ENCODE data around the gene STX1B.

STX1B gene

DNA sequence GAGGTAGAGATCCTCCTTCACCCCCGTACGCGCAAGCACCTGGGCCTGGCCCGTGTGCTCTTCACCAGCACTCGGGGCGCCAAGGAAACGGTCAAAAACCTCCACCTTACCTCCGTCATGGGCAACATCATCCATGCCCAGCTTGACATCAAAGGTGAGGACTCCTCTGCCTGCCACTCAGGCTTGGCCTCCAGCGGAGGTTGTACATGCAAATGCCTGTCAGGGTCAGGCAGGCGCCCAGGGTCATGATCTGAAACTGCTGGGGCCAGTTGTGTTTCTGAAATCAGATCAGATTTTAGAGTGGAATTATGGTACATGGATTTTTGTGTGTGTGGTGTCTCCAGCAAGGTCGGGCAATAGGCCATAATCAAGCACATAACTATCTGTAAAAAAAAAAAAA is 49.1 kb downstream of the STX1B start:
- Mint-ChIP-seq H3K4me3 (peak overlapping the region in 2 of 3 experiments; percentile 65 to 78), H3K9me3 (no peaks in the 10 kb centered on the region), H3K36me3 (ENCODE audit: low read depth) (peaks cover 55% of the 10 kb centered on the region), H3K27me3 (ENCODE audit: low read depth) (no peaks in the 10 kb centered on the region), H3K27ac (no peak overlapping the region), H3K4me1 (peaks cover 21% of the 10 kb centered on the region)
- TF ChIP-seq, protein P1, sequence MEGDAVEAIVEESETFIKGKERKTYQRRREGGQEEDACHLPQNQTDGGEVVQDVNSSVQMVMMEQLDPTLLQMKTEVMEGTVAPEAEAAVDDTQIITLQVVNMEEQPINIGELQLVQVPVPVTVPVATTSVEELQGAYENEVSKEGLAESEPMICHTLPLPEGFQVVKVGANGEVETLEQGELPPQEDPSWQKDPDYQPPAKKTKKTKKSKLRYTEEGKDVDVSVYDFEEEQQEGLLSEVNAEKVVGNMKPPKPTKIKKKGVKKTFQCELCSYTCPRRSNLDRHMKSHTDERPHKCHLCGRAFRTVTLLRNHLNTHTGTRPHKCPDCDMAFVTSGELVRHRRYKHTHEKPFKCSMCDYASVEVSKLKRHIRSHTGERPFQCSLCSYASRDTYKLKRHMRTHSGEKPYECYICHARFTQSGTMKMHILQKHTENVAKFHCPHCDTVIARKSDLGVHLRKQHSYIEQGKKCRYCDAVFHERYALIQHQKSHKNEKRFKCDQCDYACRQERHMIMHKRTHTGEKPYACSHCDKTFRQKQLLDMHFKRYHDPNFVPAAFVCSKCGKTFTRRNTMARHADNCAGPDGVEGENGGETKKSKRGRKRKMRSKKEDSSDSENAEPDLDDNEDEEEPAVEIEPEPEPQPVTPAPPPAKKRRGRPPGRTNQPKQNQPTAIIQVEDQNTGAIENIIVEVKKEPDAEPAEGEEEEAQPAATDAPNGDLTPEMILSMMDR (IDR thresholded peaks at IDR 0.05; ENCODE audit: unreplicated experiment in 3 of 3), result no peak

DNA sequence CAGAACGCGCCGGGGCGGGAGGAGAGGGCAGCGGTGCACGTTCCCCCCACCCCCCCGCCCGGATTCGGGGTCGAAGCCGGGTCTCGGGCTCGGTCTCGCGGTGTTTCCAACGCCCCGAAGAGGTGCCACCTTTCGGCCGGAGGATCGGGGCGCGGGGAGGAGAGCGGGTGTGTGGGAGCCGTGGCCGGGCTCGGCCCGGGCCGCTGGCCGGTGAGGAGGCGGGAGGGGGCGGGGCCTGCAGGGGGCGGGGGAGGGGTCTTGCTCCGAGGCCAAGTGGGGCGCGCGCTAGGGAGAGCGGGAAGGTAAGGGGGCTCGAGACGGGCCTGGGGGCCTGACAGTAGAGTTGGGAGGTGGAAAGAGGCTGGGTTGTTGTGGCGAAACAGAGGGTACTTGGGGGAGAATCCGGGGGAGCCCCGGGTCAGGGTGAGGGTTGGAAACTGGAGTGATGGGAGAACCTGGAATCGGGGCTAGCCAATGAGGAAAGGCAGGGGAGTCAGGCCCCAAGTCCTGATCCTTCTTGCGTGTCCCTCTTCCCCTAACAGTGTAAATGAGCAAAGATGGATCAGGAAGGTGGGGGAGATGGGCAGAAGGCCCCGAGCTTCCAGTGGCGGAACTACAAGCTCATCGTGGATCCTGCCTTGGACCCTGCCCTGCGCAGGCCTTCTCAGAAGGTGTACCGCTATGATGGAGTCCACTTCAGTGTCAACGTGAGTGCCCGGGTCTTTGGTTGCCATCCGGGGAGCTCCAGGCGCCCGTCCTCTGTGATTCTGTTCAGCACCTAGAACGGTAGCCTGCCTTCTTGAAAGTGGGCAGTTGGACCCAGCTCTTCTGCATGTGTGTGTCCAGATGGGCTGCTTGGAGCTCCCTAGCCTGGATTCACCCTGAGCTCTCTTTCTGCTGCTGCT is 52.0 kb downstream of the STX1B start:
- TF ChIP-seq, protein P1 (IDR thresholded peaks at IDR 0.05; ENCODE audit: unreplicated experiment in 3 of 3), result no peak
- Mint-ChIP-seq H3K36me3 (ENCODE audit: low read depth) (peaks cover 35% of the 10 kb centered on the region), H3K4me1 (peaks cover 26% of the 10 kb centered on the region), H3K9me3 (no peaks in the 10 kb centered on the region), H3K27ac (peak overlapping the region; percentile 34 to 97 (median 94)), H3K27me3 (ENCODE audit: low read depth) (no peaks in the 10 kb centered on the region), H3K4me3 (peak overlapping the region; percentile 96 to 97 (median 97))

GRCh38 chr16:30957456-30958174 is 52.8 kb downstream of the STX1B start, which contains the start of gene SETD1A:
SETD1A (plus strand) TSS chr16:30957754; CDS start chr16:30958732, 978 bp downstream.
- Mint-ChIP-seq H3K4me1 (peaks cover 27% of the 10 kb centered on the region), H3K4me3 (peak within 1 kb of the TSS; percentile 97 to 98 (median 97)), H3K36me3 (ENCODE audit: low read depth) (peaks cover 28% of the 10 kb centered on the region), H3K9me3 (no peaks in the 10 kb centered on the region), H3K27me3 (ENCODE audit: low read depth) (no peaks in the 10 kb centered on the region), H3K27ac (peak within 1 kb of the TSS; percentile 100)
- TF ChIP-seq, protein P1 (IDR thresholded peaks at IDR 0.05; ENCODE audit: unreplicated experiment in 3 of 3), result no peak

DNA sequence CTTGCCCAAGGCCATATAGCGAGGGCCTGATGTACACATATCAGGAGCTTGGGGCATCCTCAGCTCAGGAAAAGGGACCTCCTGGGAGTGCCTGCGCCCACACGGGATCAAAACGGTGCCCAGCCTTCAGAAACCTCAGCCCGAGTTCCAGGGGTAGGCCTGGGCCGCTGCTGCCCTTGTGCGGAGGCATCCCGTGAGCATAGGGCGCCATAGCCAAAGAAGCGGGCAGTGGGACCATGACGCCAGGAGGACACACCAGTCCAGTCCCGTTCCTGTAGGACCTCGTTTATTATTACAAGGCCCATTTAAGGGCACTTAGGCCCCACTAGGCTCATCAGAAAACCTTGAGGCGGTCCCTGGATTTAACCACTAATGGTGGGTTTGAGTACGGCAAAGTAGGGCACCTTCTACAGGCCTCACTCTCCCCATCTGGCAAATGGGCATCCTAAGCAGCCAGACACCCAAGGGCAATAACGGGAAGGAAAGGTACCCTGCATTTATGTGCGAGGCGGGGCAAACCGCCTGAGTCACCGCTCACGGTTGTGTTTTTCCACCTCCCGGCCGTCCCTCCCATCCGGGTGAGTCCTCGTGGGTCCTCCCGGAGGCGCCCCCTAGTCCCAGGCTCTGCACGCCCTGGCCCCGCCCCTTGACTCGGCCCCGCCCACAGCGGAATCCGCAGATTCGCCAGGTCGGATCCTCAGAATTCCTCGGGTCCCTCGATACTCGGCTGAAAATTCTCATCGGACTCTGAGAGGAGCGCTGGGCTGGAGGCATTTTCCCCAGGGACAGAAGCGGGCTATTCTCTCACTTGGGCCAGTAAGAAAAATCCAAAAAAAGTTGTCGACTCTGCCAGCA is 53.6 kb downstream of the STX1B start:
- H3K27ac Mint-ChIP-seq, result peak overlapping the region; percentile 100
- H3K4me1 Mint-ChIP-seq, result peaks cover 27% of the 10 kb centered on the region
- no peaks in the 10 kb centered on the region for H3K27me3 Mint-ChIP-seq (ENCODE audit: low read depth)
- H3K4me3 Mint-ChIP-seq, result peak overlapping the region; percentile 95 to 98 (median 97)
- H3K9me3 Mint-ChIP-seq, result no peaks in the 10 kb centered on the region
- TF ChIP-seq, protein P1 (IDR thresholded peaks at IDR 0.05; ENCODE audit: unreplicated experiment in 3 of 3), result peak in 2 of 3 experiments; percentile 19 to 52
- H3K36me3 Mint-ChIP-seq (ENCODE audit: low read depth), result peaks cover 23% of the 10 kb centered on the region

DNA sequence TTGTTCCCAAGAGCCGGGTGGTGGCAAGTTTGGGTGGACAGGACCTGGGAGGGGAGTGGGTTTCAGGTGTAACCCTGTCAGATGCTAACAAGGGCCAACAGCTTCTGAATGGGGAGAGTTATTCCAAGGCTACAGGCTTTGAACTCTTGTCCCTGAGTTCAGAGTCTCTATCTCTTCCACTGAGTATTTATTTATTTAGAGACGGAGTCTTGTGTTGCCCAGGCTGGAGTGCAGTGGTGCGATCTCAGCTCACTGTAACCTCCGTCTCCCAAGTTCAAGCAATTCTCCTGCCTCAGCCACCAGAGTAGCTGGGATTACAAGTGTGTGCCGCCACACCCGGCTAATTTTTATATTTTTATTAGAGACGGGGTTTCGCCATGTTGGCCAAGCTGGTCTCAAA is 55.4 kb downstream of the STX1B start:
- Mint-ChIP-seq H3K27me3 (ENCODE audit: low read depth) (no peaks in the 10 kb centered on the region), H3K9me3 (no peaks in the 10 kb centered on the region), H3K4me3 (peak overlapping the region; percentile 40 to 59 (median 44)), H3K4me1 (peaks cover 27% of the 10 kb centered on the region), H3K27ac (peak overlapping the region; percentile 11 to 90 (median 57)), H3K36me3 (ENCODE audit: low read depth) (peaks cover 7% of the 10 kb centered on the region)
- TF ChIP-seq, protein P1 (IDR thresholded peaks at IDR 0.05; ENCODE audit: unreplicated experiment in 3 of 3), result no peak
